Peyer's patch (tissue), 4 donors: ENCODE data around the gene TUBB2A. TPM values are rescaled to one million over a fixed set of nuclear protein-coding genes. Genes with fewer than 3 reads are reported as not detected.
A peak's percentile ranks its signal among the peaks of the same experiment; 100 is the strongest.
"Not testable (repeated sequence)": the region's sequence is repeated elsewhere in the genome, so short reads cannot be mapped to it uniquely, and the experiment has no call there.

Source experiments
- DNase-seq, 3 donors: peaks; one replicate each; pipeline ENCODE4 v3.0.0-alpha.2; 2017 to 2019
- H3K27ac ChIP-seq, 4 donors: fragments of 200-600 bp; sonication (generic); one replicate each; pipeline ENCODE4 v1.5.1; 2016 to 2019
- H3K27me3 ChIP-seq, 2 donors: fragments of 200-600 bp; sonication (generic); one replicate each; pipeline ENCODE4 v1.5.1; 2019
- H3K36me3 ChIP-seq, 3 donors: fragments of 200-600 bp; sonication (generic); one replicate each; pipeline ENCODE4 v1.5.1; 2016 to 2019
- H3K4me1 ChIP-seq, 4 donors: fragments of 200-600 bp; sonication (generic); one replicate each; pipeline ENCODE4 v1.5.1; 2016 to 2019
- H3K4me3 ChIP-seq, 4 donors: fragments of 200-600 bp; sonication (generic); 1 replicate in 3 of 4; 2 replicates in 1 of 4; pipeline ENCODE4 v1.5.1; 2016 to 2019; ENCODE audit warnings: mild to moderate bottlenecking in 1 of 4
- H3K9me3 ChIP-seq, 4 donors: fragments of 200-600 bp; sonication (generic); one replicate each; pipeline ENCODE4 v1.5.1; 2016 to 2019; ENCODE audit warnings: mild to moderate bottlenecking in 1 of 4
- POLR2A ChIP-seq, 2 donors: fragments of 450-650 bp; IDR thresholded peaks; one replicate each; pipeline ENCODE4 v1.5.1; 2017; ENCODE audit warnings: antibody characterized with exemption in 2 of 2, mild to moderate bottlenecking in 2 of 2, moderate library complexity in 2 of 2
- total RNA-seq, 4 donors: library from RNA; depleted of rRNA; stranded (reverse); fragments of >200 nt; gene quantifications; one replicate each; pipeline ENCODE4 v1.1.0, GENCODE V29; 2016
- TF ChIP-seq, protein P1 (sequence below), 6 experiments: fragments of 450-650 bp in 4 of 6; fragments of 200-600 bp in 2 of 6; sonication (generic) in 1 of 6; IDR thresholded peaks; one replicate each; pipeline ENCODE4 v1.5.1; 2017 to 2019; ENCODE audit warnings: antibody characterized with exemption in 6 of 6, mild to moderate bottlenecking in 3 of 6, moderate library complexity in 1 of 6

The TUBB2A gene
- total RNA-seq, 4 donors from 2014 or later: 13.2 to 61.6 (median 47.6) TPM

DNA sequence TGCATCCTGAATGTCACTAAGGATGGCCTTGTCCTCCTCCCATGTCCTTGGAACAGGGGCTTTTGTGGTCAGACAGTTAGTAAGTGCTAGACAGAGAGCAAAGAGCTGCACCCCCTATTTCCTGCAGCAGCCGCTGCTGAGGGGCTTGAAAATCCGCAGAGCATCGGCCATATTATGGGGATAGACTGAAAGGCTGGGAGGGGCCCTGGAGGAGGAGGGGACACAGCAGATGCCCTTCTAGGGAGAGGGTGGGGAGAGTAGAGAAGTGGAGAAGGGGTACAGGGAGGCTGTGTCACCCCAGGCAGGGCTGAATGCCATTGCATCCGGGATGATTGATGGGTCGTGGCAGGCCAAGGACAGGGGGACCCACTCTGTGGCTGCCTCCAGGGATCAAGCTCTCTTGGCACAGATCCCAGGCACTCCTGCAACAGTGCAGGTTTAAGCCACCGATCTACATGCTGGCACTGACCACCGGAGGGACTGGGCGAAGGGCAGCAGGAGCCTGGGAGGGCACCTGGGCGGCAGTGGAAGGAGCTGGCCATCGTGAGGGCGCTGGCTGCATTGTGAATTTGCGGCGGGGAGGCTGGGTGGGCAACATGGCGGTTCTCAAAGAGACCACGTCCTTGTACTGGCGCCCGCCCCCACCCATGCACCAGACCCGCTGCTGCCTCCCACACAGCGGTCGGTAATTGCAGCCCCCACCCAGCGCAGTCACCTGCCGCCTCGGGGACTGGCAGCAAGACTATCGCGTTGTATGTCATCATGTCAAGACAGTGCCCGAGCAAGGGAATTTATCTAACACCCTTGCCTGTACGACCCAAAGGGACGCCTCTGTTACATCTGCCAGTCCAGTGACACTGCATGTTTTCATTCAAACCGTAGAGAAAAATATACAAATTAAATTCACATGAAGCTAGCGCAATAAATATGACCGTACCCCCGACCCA, 887 bp downstream of the TUBB2A start:
- not testable (repeated sequence) for H3K27me3 ChIP-seq, H3K9me3 ChIP-seq
- DNase-seq: peak in 1 of 3 donors; percentile 59

DNA sequence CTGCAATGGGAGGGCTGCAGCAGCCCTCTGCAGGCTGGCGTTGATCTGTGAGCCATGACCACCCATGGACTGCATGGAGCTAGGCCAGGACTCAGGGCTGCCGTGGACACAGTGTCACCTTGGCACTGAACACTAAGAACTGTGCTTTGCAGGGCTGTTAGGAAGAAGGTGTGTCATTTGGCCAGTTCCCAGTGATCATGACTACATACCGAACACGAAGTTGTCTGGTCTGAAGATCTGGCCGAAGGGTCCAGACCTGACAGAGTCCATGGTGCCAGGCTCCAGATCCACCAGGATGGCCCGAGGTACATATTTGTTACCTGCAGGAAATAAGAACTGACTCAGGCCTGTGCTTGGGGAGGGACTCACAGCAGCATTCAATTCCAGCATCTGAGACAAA, 1.9 kb downstream of the TUBB2A start:
- not testable (repeated sequence) for H3K9me3 ChIP-seq, H3K4me3 ChIP-seq, H3K27me3 ChIP-seq
- Histone ChIP-seq H3K36me3 (peaks cover 0 to 27% (median 0%) of the 10 kb centered on the region in 3 donors), H3K4me1 (peaks cover 0 to 25% (median 0%) of the 10 kb centered on the region in 4 donors), H3K27ac (peak overlapping the region in 1 of 4 donors; percentile 6)
- peak in 2 of 3 donors; percentile 55 to 58 for DNase-seq
- TF ChIP-seq POLR2A (IDR thresholded peaks at IDR 0.05): peak; percentile 38 to 48

More for the DNA sequence above, 887 bp downstream of the TUBB2A start:
- Histone ChIP-seq H3K36me3 (peaks cover 0 to 22% (median 0%) of the 10 kb centered on the region in 3 donors), H3K4me3 (peak overlapping the region; percentile 76 to 94 (median 84)), H3K4me1 (peaks cover 0 to 35% (median 0%) of the 10 kb centered on the region in 4 donors), H3K27ac (peak overlapping the region; percentile 89 to 97 (median 95))
- TF ChIP-seq, protein P1, sequence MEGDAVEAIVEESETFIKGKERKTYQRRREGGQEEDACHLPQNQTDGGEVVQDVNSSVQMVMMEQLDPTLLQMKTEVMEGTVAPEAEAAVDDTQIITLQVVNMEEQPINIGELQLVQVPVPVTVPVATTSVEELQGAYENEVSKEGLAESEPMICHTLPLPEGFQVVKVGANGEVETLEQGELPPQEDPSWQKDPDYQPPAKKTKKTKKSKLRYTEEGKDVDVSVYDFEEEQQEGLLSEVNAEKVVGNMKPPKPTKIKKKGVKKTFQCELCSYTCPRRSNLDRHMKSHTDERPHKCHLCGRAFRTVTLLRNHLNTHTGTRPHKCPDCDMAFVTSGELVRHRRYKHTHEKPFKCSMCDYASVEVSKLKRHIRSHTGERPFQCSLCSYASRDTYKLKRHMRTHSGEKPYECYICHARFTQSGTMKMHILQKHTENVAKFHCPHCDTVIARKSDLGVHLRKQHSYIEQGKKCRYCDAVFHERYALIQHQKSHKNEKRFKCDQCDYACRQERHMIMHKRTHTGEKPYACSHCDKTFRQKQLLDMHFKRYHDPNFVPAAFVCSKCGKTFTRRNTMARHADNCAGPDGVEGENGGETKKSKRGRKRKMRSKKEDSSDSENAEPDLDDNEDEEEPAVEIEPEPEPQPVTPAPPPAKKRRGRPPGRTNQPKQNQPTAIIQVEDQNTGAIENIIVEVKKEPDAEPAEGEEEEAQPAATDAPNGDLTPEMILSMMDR (IDR thresholded peaks at IDR 0.05): peak in 1 of 6 experiments; percentile 2

DNA sequence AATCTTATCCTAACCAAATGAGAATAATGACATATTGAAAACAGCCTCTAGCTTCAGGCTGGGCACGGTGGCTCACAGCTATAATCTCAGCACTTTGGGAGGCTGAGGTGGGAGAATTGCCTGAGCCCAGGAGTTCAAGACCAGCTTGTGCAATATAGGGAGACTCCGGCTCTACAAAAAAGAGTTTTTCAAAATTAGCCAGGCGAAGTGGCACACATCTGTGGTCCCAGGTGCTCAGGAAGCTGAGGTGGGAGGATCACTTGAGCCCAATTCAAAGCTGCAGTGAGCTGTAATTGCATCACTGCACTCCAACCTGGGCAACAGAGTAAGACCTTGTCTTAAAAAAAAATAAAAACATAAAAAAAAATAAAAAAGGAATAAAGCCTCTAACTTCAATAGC, 4.7 kb downstream of the TUBB2A start:
- peaks cover 0 to 3% (median 0%) of the 10 kb centered on the region in 4 donors for H3K4me1 ChIP-seq
- no peaks in the 10 kb centered on the region for H3K9me3 ChIP-seq
- H3K27me3 ChIP-seq: no peaks in the 10 kb centered on the region
- no peak for DNase-seq
- no peak for TF ChIP-seq POLR2A (IDR thresholded peaks at IDR 0.05)
- TF ChIP-seq, protein P1 (IDR thresholded peaks at IDR 0.05): no peak
- H3K27ac ChIP-seq: no peak overlapping the region
- peaks cover 0 to 42% (median 0%) of the 10 kb centered on the region in 3 donors for H3K36me3 ChIP-seq
- H3K4me3 ChIP-seq: no peak overlapping the region

DNA sequence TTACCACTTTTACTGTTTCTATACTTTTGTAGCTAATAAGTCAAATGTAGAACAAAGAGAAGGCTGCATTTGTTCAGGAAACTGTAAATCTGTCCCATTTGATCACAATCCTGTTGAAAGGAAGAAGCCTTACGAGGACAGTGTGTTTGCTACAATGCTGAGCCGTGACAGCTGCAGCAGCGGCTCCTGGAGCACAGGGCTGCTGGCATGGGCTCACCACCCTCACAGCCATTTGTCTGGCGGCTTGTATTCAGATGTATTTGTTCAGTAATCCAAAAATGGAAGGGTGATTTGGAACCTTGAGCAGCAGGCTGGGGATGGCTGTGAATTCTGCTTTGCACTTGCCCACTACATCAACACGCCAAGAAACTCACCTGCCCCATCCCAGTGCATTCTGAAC, 5.7 kb downstream of the TUBB2A start:
- no peak for DNase-seq
- Histone ChIP-seq H3K4me1 (peaks cover 0 to 3% (median 0%) of the 10 kb centered on the region in 4 donors), H3K27ac (no peak overlapping the region), H3K9me3 (no peaks in the 10 kb centered on the region), H3K36me3 (peaks cover 0 to 44% (median 0%) of the 10 kb centered on the region in 3 donors), H3K27me3 (no peaks in the 10 kb centered on the region), H3K4me3 (no peak overlapping the region)
- TF ChIP-seq POLR2A (IDR thresholded peaks at IDR 0.05): no peak
- TF ChIP-seq, protein P1 (IDR thresholded peaks at IDR 0.05): no peak

DNA sequence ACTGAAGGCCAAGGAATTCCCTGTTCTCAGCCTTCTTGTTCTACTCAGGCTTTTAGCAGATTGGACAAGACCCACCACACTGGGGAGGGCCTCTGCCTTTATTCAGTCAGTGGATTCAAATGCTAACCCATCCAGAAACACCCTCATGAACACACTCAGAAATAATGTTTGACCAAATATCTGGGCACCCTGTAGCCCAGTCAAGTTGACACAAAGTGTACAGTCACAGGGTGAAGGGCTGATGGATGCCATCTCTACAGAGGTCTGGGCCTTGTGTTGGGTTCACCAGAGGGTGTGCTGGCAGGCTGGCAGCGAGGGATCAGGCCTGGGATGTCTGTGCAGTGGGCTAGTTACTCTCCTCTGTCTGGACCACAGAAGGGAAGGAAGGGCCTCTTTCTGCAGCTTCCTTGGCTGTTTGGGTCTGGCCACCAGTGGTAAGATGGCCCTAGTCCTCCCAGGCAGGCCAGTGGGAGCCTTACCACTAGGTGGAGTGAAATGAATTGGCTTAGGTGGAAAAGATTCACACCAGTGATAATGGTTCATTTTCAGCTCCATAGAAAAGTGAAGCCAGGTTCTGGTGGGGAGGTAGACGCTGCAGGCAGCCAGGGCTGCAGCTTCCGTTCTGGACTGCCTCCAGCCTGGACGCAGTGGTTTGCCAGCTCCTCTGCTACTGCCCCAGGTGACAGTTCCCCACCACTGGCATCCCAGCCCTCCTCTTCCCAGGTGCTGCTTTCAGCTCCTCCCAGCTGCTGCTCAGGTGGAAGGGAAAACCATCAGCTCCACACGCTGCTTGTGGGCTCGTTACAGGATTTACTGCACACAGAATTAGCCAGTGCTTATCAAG, 9.2 kb downstream of the TUBB2A start:
- no peaks in the 10 kb centered on the region for H3K4me1 ChIP-seq
- no peak for TF ChIP-seq POLR2A (IDR thresholded peaks at IDR 0.05)
- TF ChIP-seq, protein P1 (IDR thresholded peaks at IDR 0.05): no peak
- no peaks in the 10 kb centered on the region for H3K9me3 ChIP-seq
- H3K36me3 ChIP-seq: peaks cover 0 to 43% (median 0%) of the 10 kb centered on the region in 3 donors
- no peak for DNase-seq
- H3K4me3 ChIP-seq: no peak overlapping the region
- no peak overlapping the region for H3K27ac ChIP-seq
- H3K27me3 ChIP-seq: no peaks in the 10 kb centered on the region
